GM10248 (cell line): ENCODE measurements around the gene EIF3I.
"Not testable (repeated sequence)": the region's sequence is repeated elsewhere in the genome, so short reads cannot be mapped to it uniquely, and the experiment has no call there.

Experiments used
- CTCF ChIA-PET: fragments of 300-600 bp; sonication (Branson Sonifier 250); formaldehyde crosslinking; extraction: SDS; loops from one replicate; lab custom pipeline; 2021; ENCODE audit warnings: antibody characterized with exemption; lab: Yijun Ruan, JAX
- POLR2A ChIA-PET: fragments of 350-650 bp; sonication (Branson Sonifier 250); formaldehyde crosslinking; extraction: SDS; loops from one replicate; lab custom pipeline; 2020; ENCODE audit warnings: antibody characterized with exemption; lab: Yijun Ruan, JAX
- DNase-seq: peaks from one replicate; pipeline ENCODE4 v3.0.0; 2012; ENCODE audit errors: extremely low spot score
- CTCF ChIP-seq: IDR thresholded peaks from 2 replicates; pipeline ENCODE4 v1.5.1; 2012; ENCODE audit warnings: mild to moderate bottlenecking, low read depth; ENCODE audit errors: extremely low read depth, missing control alignments, control extremely low read depth

The EIF3I gene

GRCh38 chr1:32255072-32256071 lies 33.2 kb downstream of the EIF3I start:
- no peak for TF ChIP-seq CTCF

GRCh38 chr1:32256473-32257226 lies 34.4 kb downstream of the EIF3I start:
- no peak for DNase-seq
- TF ChIP-seq CTCF, result no peak
- ChIA-PET CTCF (interaction anchor here (1.0 to 10.5 kb wide), 8 partner anchors 8 to 60 kb away, joined by 3 to 104 read pairs (median 4); partner anchors contain the start of genes FAM167B and LCK), POLR2A (interaction anchor here (0.8 kb wide), 1 partner anchor 48 kb away, joined by 3 read pairs; no protein-coding TSS in a partner anchor)

More at GRCh38 chr1:32255072-32256071, 33.2 kb downstream of the EIF3I start:
- no peak for DNase-seq
- POLR2A ChIA-PET, result interaction anchor here (0.7 kb wide), 2 partner anchors 55 to 75 kb away, joined by 3 read pairs; partner anchors contain the start of gene CCDC28B
- CTCF ChIA-PET, result interaction anchor here (0.7 to 10.5 kb wide), 10 partner anchors 7 to 145 kb away, joined by 3 to 104 read pairs (median 5); partner anchors contain the start of genes FAM167B and LCK

- DNase-seq, result no peak
- no peak for TF ChIP-seq CTCF
- ChIA-PET CTCF (interaction anchor here (1.0 to 7.0 kb wide), 5 partner anchors 9 to 59 kb away, joined by 3 to 75 read pairs (median 3); partner anchors contain the start of genes FAM167B and LCK), POLR2A (interaction anchor here (0.8 kb wide), 1 partner anchor 49 kb away, joined by 3 read pairs; no protein-coding TSS in a partner anchor)
Measured at GRCh38 chr1:32257227-32257508, 35.0 kb downstream of the EIF3I start.

GRCh38 chr1:32263236-32263593 lies 41.0 kb downstream of the EIF3I start:
- POLR2A ChIA-PET, DNase-seq: not testable (repeated sequence)
- CTCF ChIA-PET, result interaction anchor here (1.1 kb wide), 1 partner anchor 25 kb away, joined by 3 read pairs; no protein-coding TSS in a partner anchor

- CTCF ChIA-PET, result interaction anchor here (1.1 to 3.1 kb wide), 2 partner anchors 14 to 25 kb away, joined by 3 to 18 read pairs; no protein-coding TSS in a partner anchor
- POLR2A ChIA-PET, result interaction anchor here (0.5 to 0.6 kb wide), 2 partner anchors 28 to 81 kb away, joined by 3 to 6 read pairs; no protein-coding TSS in a partner anchor
- no peak for TF ChIP-seq CTCF
- DNase-seq, result peak; percentile 36
Measured at GRCh38 chr1:32263744-32264143, 41.5 kb downstream of the EIF3I start.

GRCh38 chr1:32265846-32266245 lies 43.6 kb downstream of the EIF3I start:
- ChIA-PET CTCF (interaction anchor here (1.0 to 3.1 kb wide), 6 partner anchors 10 to 66 kb away, joined by 3 to 18 read pairs (median 4); partner anchors contain the start of gene FAM167B), POLR2A (interaction anchor here (0.6 to 1.0 kb wide), 2 partner anchors 7 to 70 kb away, joined by 3 to 6 read pairs; partner anchors contain the start of gene MARCKSL1)
- no peak for TF ChIP-seq CTCF
- DNase-seq, result no peak
